Loucy (cell line): ENCODE results near the gene EIPR1.

Experiments
- H2AFZ ChIP-seq: fragments of 200-600 bp; sonication (generic); 2 replicates; pipeline ENCODE4 v1.6.0; 2016; ENCODE audit warnings: antibody characterized with exemption, mild to moderate bottlenecking, low read length, moderate library complexity
- H3F3A ChIP-seq: fragments of 200-600 bp; 2 replicates; pipeline ENCODE4 v1.6.0; 2016; ENCODE audit warnings: antibody characterized with exemption, low read depth, mild to moderate bottlenecking
- H3K27me3 ChIP-seq: fragments of 200-600 bp; sonication (generic); 2 replicates; pipeline ENCODE4 v1.6.1; 2014; ENCODE audit warnings: low read length, mild to moderate bottlenecking; ENCODE audit not compliant: insufficient read depth, poor library complexity, severe bottlenecking
- H3K36me3 ChIP-seq: fragments of 200-600 bp; sonication (generic); 2 replicates; pipeline ENCODE4 v1.6.1; 2016; ENCODE audit warnings: low read length; ENCODE audit not compliant: insufficient read depth
- H3K4me1 ChIP-seq: fragments of 200-600 bp; sonication (generic); 2 replicates; pipeline ENCODE4 v1.5.1; 2014; ENCODE audit warnings: low read length, mild to moderate bottlenecking; ENCODE audit not compliant: insufficient read depth, poor library complexity, severe bottlenecking
- H3K4me2 ChIP-seq: fragments of 200-600 bp; sonication (generic); 2 replicates; pipeline ENCODE4 v1.6.0; 2014; ENCODE audit warnings: antibody characterized with exemption, low read length, low read depth, mild to moderate bottlenecking; ENCODE audit not compliant: poor library complexity, severe bottlenecking
- H3K4me3 ChIP-seq: fragments of 200-600 bp; sonication (generic); 2 replicates; pipeline ENCODE4 v1.5.1; 2014; ENCODE audit warnings: low read length, mild to moderate bottlenecking, mixed read lengths; ENCODE audit not compliant: poor library complexity, severe bottlenecking
- H3K79me2 ChIP-seq: fragments of 200-600 bp; sonication (generic); 2 replicates; pipeline ENCODE4 v1.6.1; 2014; ENCODE audit warnings: low read length; ENCODE audit not compliant: insufficient read depth
- H3K9ac ChIP-seq: fragments of 200-600 bp; sonication (generic); 2 replicates; pipeline ENCODE4 v1.6.0; 2014; ENCODE audit warnings: mild to moderate bottlenecking, low read depth, low read length, moderate library complexity; ENCODE audit not compliant: poor library complexity, severe bottlenecking
- H3K9me2 ChIP-seq: fragments of 200-600 bp; sonication (generic); replicated peaks from 2 replicates; pipeline ENCODE4 v1.6.1; 2016; ENCODE audit warnings: low read depth, low read length, mixed read lengths
- H3K9me3 ChIP-seq: fragments of 200-600 bp; sonication (generic); 2 replicates; pipeline ENCODE4 v1.6.1; 2014; ENCODE audit warnings: mild to moderate bottlenecking, antibody characterized with exemption, low read length, low read depth; ENCODE audit not compliant: insufficient read depth
- H4K20me1 ChIP-seq: fragments of 200-600 bp; sonication (generic); 2 replicates; pipeline ENCODE4 v1.6.0; 2014; ENCODE audit warnings: antibody characterized with exemption, low read length, mild to moderate bottlenecking; ENCODE audit not compliant: insufficient read depth, poor library complexity, severe bottlenecking
- CTCF ChIP-seq: fragments of 200-600 bp; sonication (generic); conservative IDR thresholded peaks from 2 replicates; pipeline ENCODE4 v1.5.1; 2014; ENCODE audit warnings: mild to moderate bottlenecking, antibody characterized with exemption, low read length
- EZH2phosphoT487 ChIP-seq: fragments of 200-600 bp; IDR thresholded peaks from 2 replicates; pipeline ENCODE4 v1.6.1; 2018; ENCODE audit warnings: antibody characterized with exemption, mild to moderate bottlenecking, moderate library complexity, borderline replicate concordance

Gene EIPR1

GRCh38 chr2:3224681-3225080, 152.9 kb downstream of the EIPR1 start:
- Histone ChIP-seq H3K9ac (no peak overlapping the region), H3K27me3 (no peaks in the 10 kb centered on the region), H3K4me3 (no peak overlapping the region), H3K9me2 (no peaks in the 10 kb centered on the region), H3K9me3 (peaks cover 11% of the 10 kb centered on the region; the same call in 1 of the 2 replicates), H3K4me1 (peaks cover 15% of the 10 kb centered on the region), H3F3A (no peaks in the 10 kb centered on the region), H3K4me2 (no peak overlapping the region), H3K36me3 (no peaks in the 10 kb centered on the region), H4K20me1 (no peaks in the 10 kb centered on the region), H2AFZ (no peak overlapping the region), H3K79me2 (no peaks in the 10 kb centered on the region)
- TF ChIP-seq EZH2phosphoT487 (no peak), CTCF (no peak)

DNA sequence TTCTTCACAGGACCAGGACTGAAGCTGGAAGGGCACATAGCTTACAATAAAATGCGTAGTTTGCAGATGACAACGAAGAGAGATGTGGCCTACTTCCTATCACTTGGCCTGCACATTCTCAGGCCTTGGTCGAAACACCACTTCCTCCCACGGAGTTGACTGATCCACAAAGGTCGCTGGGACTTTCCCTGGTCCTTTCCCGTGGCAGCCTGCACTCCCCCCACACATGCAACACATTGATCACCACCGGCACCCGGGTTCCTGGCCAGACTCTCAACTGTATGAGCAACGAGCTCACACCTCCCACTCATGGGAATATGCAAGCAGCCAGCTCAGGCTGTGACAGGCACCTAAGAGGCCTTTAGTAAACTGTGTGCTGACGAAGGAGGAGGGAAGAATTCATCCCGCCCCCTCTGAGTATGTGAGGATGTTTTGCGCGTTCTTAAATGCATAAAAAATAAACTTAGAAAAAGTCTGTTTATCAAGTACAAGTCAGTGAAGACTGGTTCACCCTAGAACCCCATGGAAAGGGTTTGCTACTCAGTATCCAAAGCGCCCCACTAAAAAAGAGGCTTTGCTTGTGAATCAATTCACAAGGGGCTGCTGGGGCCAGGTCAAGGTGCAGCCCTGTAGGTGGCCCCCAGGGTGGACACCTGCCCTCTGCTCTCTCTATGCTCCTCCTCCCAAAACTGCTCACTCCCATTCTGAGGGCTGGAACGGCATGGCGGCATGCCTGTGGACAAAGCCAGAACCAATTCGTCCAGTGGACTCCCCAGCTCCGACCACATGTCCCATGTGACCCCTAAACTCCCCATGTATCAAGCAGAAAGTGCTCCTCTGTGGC, 154.3 kb downstream of the EIPR1 start:
- Histone ChIP-seq H3K4me3 (no peak overlapping the region), H3K9me2 (no peaks in the 10 kb centered on the region), H3K4me2 (peak overlapping the region; percentile 23), H4K20me1 (no peaks in the 10 kb centered on the region), H2AFZ (no peak overlapping the region), H3K9me3 (peaks cover 7% of the 10 kb centered on the region; the same call in 1 of the 2 replicates), H3K79me2 (no peaks in the 10 kb centered on the region), H3K4me1 (peaks cover 15% of the 10 kb centered on the region), H3K27me3 (no peaks in the 10 kb centered on the region), H3K9ac (no peak overlapping the region), H3K36me3 (no peaks in the 10 kb centered on the region), H3F3A (no peaks in the 10 kb centered on the region)
- TF ChIP-seq CTCF: no peak

- peaks cover 15% of the 10 kb centered on the region for H3K4me1 ChIP-seq
- no peak overlapping the region for H3K9ac ChIP-seq
- no peak for TF ChIP-seq CTCF
- no peak for TF ChIP-seq EZH2phosphoT487
- no peaks in the 10 kb centered on the region for H3F3A ChIP-seq
- H3K79me2 ChIP-seq: no peaks in the 10 kb centered on the region
- H2AFZ ChIP-seq: no peak overlapping the region
- no peaks in the 10 kb centered on the region for H3K9me2 ChIP-seq
- peaks cover 7% of the 10 kb centered on the region; the same call in 1 of the 2 replicates for H3K9me3 ChIP-seq
- H3K27me3 ChIP-seq: no peaks in the 10 kb centered on the region
- H4K20me1 ChIP-seq: no peaks in the 10 kb centered on the region
- no peaks in the 10 kb centered on the region for H3K36me3 ChIP-seq
- H3K4me2 ChIP-seq: peak overlapping the region; percentile 23
- no peak overlapping the region for H3K4me3 ChIP-seq
These were observed 155.0 kb downstream of the EIPR1 start for GRCh38 chr2:3222636-3223035.
